Esophagus muscularis mucosa (tissue), 3 donors: ENCODE measurements around the gene CYB5R3.

Source experiments
- EP300 ChIP-seq: sonication (generic); formaldehyde crosslinking; IDR thresholded peaks from one replicate; pipeline ENCODE4 v1.6.1; 2017; ENCODE audit warnings: antibody characterized with exemption
- TF ChIP-seq, protein P1 (sequence below), 3 experiments: fragments of 200-600 bp in 2 of 3; fragments of 450-650 bp in 1 of 3; sonication (generic) in 2 of 3; IDR thresholded peaks; one replicate each; pipeline ENCODE4 v1.5.1; 2017 to 2019; ENCODE audit warnings: antibody characterized with exemption in 3 of 3, mild to moderate bottlenecking in 2 of 3, moderate library complexity in 1 of 3

GRCh38 chr22:42617155-42617983, 31.8 kb downstream of the CYB5R3 start:
- TF ChIP-seq, protein P1, sequence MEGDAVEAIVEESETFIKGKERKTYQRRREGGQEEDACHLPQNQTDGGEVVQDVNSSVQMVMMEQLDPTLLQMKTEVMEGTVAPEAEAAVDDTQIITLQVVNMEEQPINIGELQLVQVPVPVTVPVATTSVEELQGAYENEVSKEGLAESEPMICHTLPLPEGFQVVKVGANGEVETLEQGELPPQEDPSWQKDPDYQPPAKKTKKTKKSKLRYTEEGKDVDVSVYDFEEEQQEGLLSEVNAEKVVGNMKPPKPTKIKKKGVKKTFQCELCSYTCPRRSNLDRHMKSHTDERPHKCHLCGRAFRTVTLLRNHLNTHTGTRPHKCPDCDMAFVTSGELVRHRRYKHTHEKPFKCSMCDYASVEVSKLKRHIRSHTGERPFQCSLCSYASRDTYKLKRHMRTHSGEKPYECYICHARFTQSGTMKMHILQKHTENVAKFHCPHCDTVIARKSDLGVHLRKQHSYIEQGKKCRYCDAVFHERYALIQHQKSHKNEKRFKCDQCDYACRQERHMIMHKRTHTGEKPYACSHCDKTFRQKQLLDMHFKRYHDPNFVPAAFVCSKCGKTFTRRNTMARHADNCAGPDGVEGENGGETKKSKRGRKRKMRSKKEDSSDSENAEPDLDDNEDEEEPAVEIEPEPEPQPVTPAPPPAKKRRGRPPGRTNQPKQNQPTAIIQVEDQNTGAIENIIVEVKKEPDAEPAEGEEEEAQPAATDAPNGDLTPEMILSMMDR (IDR thresholded peaks at IDR 0.05): no peak
- TF ChIP-seq EP300: no peak
